Tibial nerve (tissue), 4 donors: Measurements from ENCODE around the gene PCDHGB7. TPM values are rescaled to one million over a fixed set of nuclear protein-coding genes. Genes with fewer than 3 reads are reported as not detected.
"Not testable (repeated sequence)": the region's sequence is repeated elsewhere in the genome, so short reads cannot be mapped to it uniquely, and the experiment has no call there.

Source experiments
- DNase-seq, 2 donors: peaks; one replicate each; pipeline ENCODE4 v3.0.0-alpha.2; 2019; ENCODE audit warnings: low spot score in 2 of 2
- H3K27ac ChIP-seq, 4 donors: fragments of 200-600 bp; sonication (generic) in 3 of 4; one replicate each; pipeline ENCODE4 v1.5.1; 2017 to 2019; ENCODE audit warnings: mild to moderate bottlenecking in 1 of 4
- H3K27me3 ChIP-seq, 2 donors: fragments of 200-600 bp; sonication (generic) in 1 of 2; one replicate each; pipeline versions ENCODE4 v1.5.1 to v1.6.0; 2017 to 2019
- H3K36me3 ChIP-seq, 3 donors: fragments of 200-600 bp; sonication (generic); one replicate each; pipeline ENCODE4 v1.5.1; 2018 to 2019
- H3K4me1 ChIP-seq, 4 donors: fragments of 200-600 bp; sonication (generic) in 3 of 4; one replicate each; pipeline ENCODE4 v1.5.1; 2017 to 2019
- H3K4me3 ChIP-seq, 4 donors: fragments of 200-600 bp; sonication (generic) in 3 of 4; one replicate each; pipeline ENCODE4 v1.5.1; 2017 to 2019; ENCODE audit warnings: mild to moderate bottlenecking in 1 of 4, moderate library complexity in 1 of 4
- H3K9me3 ChIP-seq, 4 donors: fragments of 200-600 bp; sonication (generic) in 3 of 4; one replicate each; pipeline ENCODE4 v1.5.1; 2017 to 2019
- EP300 ChIP-seq, 2 donors: sonication (generic); formaldehyde crosslinking; IDR thresholded peaks; one replicate each; pipeline ENCODE4 v1.6.1; 2017; ENCODE audit warnings: antibody characterized with exemption in 2 of 2, mild to moderate bottlenecking in 1 of 2
- POLR2A ChIP-seq, 2 donors: fragments of 450-650 bp; IDR thresholded peaks; one replicate each; pipeline ENCODE4 v1.6.1; 2017; ENCODE audit warnings: antibody characterized with exemption in 2 of 2, mild to moderate bottlenecking in 2 of 2, moderate library complexity in 2 of 2
- WGBS, 2 donors: methylation state at CpG; one replicate each; pipeline ENCODE4 v1.1.5; 2018; 5-methylcytosine and 5-hydroxymethylcytosine counted together
- total RNA-seq, 4 donors: library from RNA; depleted of rRNA; stranded (reverse); fragments of >200 nt; gene quantifications; one replicate each; pipeline ENCODE4 v1.1.0, GENCODE V29; 2016
- TF ChIP-seq, protein P1 (sequence below), 5 experiments: fragments of 200-600 bp in 3 of 5; fragments of 450-650 bp in 2 of 5; sonication (generic) in 3 of 5; IDR thresholded peaks; one replicate each; pipeline ENCODE4 v1.5.1; 2016 to 2019; ENCODE audit warnings: antibody characterized with exemption in 5 of 5, mild to moderate bottlenecking in 3 of 5, moderate library complexity in 2 of 5

PCDHGB7 gene
- total RNA-seq, 4 donors from 2014 or later = 14.6 to 19.2 (median 18.0) TPM

DNA sequence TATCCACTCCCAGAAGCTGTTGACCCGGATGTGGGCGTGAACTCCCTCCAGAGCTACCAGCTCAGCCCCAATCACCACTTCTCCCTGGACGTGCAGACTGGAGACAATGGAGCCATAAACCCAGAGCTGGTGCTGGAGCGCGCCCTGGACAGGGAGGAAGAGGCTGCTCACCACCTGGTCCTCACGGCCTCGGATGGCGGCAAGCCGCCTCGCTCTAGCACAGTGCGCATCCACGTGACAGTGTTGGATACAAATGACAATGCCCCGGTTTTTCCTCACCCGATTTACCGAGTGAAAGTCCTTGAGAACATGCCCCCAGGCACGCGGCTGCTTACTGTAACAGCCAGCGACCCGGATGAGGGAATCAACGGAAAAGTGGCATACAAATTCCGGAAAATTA is 24.2 kb upstream of the PCDHGB7 start:
- Histone ChIP-seq H3K4me3 (no peak overlapping the region), H3K27me3 (no peaks in the 10 kb centered on the region), H3K36me3 (peaks cover 0 to 29% (median 0%) of the 10 kb centered on the region in 3 donors), H3K27ac (no peak overlapping the region), H3K4me1 (no peaks in the 10 kb centered on the region), H3K9me3 (peaks cover 12 to 97% (median 50%) of the 10 kb centered on the region in 4 donors)
- whole genome bisulfite sequencing, 2 donors = 41 to 44% methylated on average over 21 of the region's 21 CpGs
- no peak for DNase-seq
- TF ChIP-seq EP300 (IDR thresholded peaks at IDR 0.05) = no peak
- TF ChIP-seq, protein P1, sequence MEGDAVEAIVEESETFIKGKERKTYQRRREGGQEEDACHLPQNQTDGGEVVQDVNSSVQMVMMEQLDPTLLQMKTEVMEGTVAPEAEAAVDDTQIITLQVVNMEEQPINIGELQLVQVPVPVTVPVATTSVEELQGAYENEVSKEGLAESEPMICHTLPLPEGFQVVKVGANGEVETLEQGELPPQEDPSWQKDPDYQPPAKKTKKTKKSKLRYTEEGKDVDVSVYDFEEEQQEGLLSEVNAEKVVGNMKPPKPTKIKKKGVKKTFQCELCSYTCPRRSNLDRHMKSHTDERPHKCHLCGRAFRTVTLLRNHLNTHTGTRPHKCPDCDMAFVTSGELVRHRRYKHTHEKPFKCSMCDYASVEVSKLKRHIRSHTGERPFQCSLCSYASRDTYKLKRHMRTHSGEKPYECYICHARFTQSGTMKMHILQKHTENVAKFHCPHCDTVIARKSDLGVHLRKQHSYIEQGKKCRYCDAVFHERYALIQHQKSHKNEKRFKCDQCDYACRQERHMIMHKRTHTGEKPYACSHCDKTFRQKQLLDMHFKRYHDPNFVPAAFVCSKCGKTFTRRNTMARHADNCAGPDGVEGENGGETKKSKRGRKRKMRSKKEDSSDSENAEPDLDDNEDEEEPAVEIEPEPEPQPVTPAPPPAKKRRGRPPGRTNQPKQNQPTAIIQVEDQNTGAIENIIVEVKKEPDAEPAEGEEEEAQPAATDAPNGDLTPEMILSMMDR (IDR thresholded peaks at IDR 0.05) = no peak
- no peak for TF ChIP-seq POLR2A (IDR thresholded peaks at IDR 0.05)

DNA sequence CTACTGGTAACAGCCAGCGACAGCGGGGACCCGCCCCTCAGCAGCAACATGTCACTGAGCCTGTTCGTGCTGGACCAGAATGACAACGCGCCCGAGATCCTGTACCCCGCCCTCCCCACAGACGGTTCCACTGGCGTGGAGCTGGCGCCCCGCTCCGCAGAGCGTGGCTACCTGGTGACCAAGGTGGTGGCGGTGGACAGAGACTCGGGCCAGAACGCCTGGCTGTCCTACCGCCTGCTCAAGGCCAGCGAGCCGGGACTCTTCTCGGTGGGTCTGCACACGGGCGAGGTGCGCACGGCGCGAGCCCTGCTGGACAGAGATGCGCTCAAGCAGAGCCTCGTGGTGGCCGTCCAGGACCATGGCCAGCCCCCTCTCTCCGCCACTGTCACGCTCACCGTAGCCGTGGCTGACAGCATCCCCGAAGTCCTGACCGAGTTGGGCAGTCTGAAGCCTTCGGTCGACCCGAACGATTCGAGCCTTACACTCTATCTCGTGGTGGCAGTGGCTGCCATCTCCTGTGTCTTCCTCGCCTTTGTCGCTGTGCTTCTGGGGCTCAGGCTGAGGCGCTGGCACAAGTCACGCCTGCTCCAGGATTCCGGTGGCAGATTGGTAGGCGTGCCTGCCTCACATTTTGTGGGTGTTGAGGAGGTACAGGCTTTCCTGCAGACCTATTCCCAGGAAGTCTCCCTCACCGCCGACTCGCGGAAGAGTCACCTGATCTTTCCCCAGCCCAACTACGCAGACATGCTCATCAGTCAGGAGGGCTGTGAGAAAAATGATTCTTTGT is 22.9 kb upstream of the PCDHGB7 start:
- peaks cover 0 to 20% (median 0%) of the 10 kb centered on the region in 3 donors for H3K36me3 ChIP-seq
- H3K4me3 ChIP-seq, DNase-seq, H3K27me3 ChIP-seq, H3K27ac ChIP-seq, H3K4me1 ChIP-seq: not testable (repeated sequence)
- H3K9me3 ChIP-seq = peaks cover 9 to 97% (median 50%) of the 10 kb centered on the region in 4 donors
- WGBS, 2 donors = 44 to 50% methylated on average over 29 to 34 of the region's 53 CpGs

DNA sequence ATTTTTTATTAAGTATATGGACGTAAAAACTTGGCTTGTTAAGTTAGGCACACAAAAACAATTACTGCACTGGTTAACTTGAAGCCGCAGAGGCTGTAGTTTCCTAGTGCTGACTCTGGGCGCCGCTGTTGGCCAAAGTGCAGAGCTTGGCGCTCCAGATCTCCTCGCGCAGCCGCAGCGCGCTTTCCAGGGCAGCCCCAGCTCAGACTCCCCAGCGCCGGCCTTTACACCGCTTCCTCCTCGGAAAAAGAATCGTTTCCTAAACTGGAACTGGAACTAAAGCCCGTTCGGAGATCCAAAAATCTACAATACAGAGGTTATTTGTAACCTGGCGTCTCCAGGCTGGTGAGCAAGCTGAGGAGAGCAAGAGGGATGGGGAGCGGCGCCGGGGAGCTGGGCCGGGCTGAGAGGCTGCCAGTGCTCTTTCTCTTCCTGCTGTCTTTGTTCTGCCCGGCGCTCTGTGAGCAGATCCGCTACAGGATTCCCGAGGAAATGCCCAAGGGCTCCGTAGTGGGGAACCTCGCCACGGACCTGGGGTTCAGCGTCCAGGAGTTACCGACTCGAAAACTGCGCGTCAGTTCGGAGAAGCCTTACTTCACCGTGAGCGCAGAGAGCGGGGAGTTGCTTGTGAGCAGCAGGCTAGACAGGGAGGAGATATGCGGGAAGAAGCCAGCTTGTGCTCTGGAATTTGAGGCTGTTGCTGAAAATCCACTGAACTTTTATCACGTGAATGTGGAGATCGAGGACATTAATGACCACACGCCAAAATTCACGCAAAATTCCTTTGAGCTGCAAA is 19.5 kb upstream of the PCDHGB7 start, which contains the start of gene PCDHGB5:
PCDHGB5 (plus strand) TSS at position 192 of the 796 bp plus-strand sequence; CDS start at position 373, 181 bp downstream.
- not testable (repeated sequence) for H3K27me3 ChIP-seq, H3K4me1 ChIP-seq, DNase-seq, H3K27ac ChIP-seq
- Histone ChIP-seq H3K36me3 (peaks cover 0 to 13% (median 0%) of the 10 kb centered on the region in 3 donors), H3K9me3 (peaks cover 9 to 94% (median 51%) of the 10 kb centered on the region in 4 donors), H3K4me3 (peak within 1 kb of the TSS in 2 of 4 donors; percentile 8 to 30)
- WGBS, 2 donors = 6 to 11% methylated on average over 21 to 26 of the region's 43 CpGs
- TF ChIP-seq, protein P1 (IDR thresholded peaks at IDR 0.05) = peak in 4 of 5 experiments; percentile 16 to 37 (median 30)

DNA sequence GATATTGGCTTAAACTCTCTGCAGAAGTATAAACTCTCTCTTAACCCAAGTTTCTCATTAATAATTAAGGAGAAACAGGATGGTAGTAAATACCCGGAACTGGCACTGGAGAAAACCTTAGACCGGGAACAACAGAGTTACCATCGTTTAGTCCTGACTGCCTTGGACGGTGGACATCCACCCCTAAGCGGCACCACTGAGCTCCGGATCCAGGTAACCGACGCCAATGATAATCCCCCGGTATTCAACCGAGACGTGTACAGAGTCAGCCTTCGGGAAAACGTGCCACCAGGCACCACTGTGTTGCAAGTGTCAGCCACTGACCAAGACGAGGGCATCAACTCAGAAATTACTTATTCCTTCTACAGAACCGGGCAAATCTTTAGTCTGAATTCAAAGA is 18.9 kb upstream of the PCDHGB7 start:
- TF ChIP-seq POLR2A (IDR thresholded peaks at IDR 0.05) (no peak), EP300 (IDR thresholded peaks at IDR 0.05) (no peak)
- TF ChIP-seq, protein P1 (IDR thresholded peaks at IDR 0.05) = no peak
- no peak for DNase-seq
- peaks cover 5 to 94% (median 49%) of the 10 kb centered on the region in 4 donors for H3K9me3 ChIP-seq
- H3K4me3 ChIP-seq = no peak overlapping the region
- H3K27ac ChIP-seq = no peak overlapping the region
- whole genome bisulfite sequencing, 2 donors = 22 to 38% methylated on average over 15 of the region's 15 CpGs
- no peaks in the 10 kb centered on the region for H3K4me1 ChIP-seq
- no peaks in the 10 kb centered on the region for H3K27me3 ChIP-seq
- peaks cover 0 to 8% (median 0%) of the 10 kb centered on the region in 3 donors for H3K36me3 ChIP-seq

DNA sequence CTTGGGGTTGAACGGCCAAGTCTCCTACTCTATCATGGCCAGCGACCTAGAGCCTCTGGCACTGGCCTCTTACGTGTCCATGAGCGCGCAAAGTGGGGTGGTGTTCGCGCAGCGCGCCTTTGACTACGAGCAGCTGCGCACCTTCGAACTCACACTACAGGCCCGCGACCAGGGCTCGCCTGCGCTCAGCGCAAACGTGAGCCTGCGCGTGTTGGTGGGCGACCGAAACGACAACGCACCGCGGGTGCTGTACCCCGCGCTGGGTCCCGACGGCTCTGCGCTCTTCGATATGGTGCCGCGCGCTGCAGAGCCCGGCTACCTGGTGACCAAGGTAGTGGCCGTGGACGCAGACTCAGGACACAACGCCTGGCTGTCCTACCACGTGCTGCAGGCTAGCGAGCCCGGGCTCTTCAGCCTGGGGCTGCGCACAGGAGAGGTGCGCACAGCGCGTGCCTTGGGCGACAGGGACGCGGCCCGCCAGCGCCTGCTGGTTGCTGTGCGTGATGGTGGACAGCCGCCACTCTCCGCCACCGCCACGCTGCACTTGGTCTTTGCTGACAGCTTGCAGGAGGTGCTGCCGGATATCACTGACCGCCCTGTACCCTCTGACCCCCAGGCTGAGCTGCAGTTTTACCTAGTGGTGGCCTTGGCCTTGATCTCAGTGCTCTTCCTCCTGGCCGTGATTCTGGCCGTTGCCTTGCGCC is 17.8 kb upstream of the PCDHGB7 start:
- H3K9me3 ChIP-seq = peaks cover 3 to 94% (median 50%) of the 10 kb centered on the region in 4 donors
- 26 to 31% methylated on average over 45 to 49 of the region's 61 CpGs for WGBS, 2 donors
- TF ChIP-seq POLR2A (IDR thresholded peaks at IDR 0.05) = no peak
- TF ChIP-seq EP300 (IDR thresholded peaks at IDR 0.05) = no peak
- TF ChIP-seq, protein P1 (IDR thresholded peaks at IDR 0.05) = no peak
- H3K4me1 ChIP-seq = no peaks in the 10 kb centered on the region
- no peak for DNase-seq
- peaks cover 0 to 14% (median 0%) of the 10 kb centered on the region in 3 donors for H3K36me3 ChIP-seq
- H3K27ac ChIP-seq = no peak overlapping the region
- no peaks in the 10 kb centered on the region for H3K27me3 ChIP-seq
- H3K4me3 ChIP-seq = no peak overlapping the region
